HepG2 (cell line): ENCODE measurements around the gene PLEKHA8. TPM values are rescaled to one million over a fixed set of nuclear protein-coding genes. Genes with fewer than 3 reads are reported as not detected.

ENCODE experiments used
- ARID4A ChIP-seq: sonication (generic); formaldehyde crosslinking; IDR thresholded peaks from 2 replicates; pipeline ENCODE4 v1.5.0; 2020; ENCODE audit warnings: mild to moderate bottlenecking, missing genetic modification reagents, borderline replicate concordance
- ATF1 ChIP-seq: IDR thresholded peaks from 2 replicates; pipeline ENCODE4 v1.6.1; 2016; ENCODE audit warnings: mild to moderate bottlenecking, control low read depth
- CBX2 ChIP-seq, 2 experiments: fragments of 200-600 bp in 1 of 2; sonication (generic); formaldehyde crosslinking in 1 of 2; IDR thresholded peaks; 2 replicates each; pipeline versions ENCODE4 v1.7.0 to v1.8.1; 2018 to 2022; ENCODE audit warnings: low read depth in 2 of 2, low read length in 1 of 2, mild to moderate bottlenecking in 1 of 2, missing genetic modification reagents in 1 of 2
- FOSL1 ChIP-seq: sonication (generic); formaldehyde crosslinking; IDR thresholded peaks from 2 replicates; pipeline ENCODE4 v1.9.0; 2021; ENCODE audit warnings: missing genetic modification reagents, borderline replicate concordance
- GPN1 ChIP-seq: sonication (generic); formaldehyde crosslinking; IDR thresholded peaks from 2 replicates; pipeline ENCODE4 v1.5.1; 2020; ENCODE audit warnings: missing genetic modification reagents, borderline replicate concordance
- JUN ChIP-seq: sonication (generic); formaldehyde crosslinking; IDR thresholded peaks from 2 replicates; pipeline ENCODE4 v1.4.0; 2020; ENCODE audit warnings: mild to moderate bottlenecking, missing genetic modification reagents
- NFRKB ChIP-seq: fragments of 450-650 bp; IDR thresholded peaks from 2 replicates; pipeline ENCODE4 v1.6.1; 2017
- RCOR2 ChIP-seq: IDR thresholded peaks from 2 replicates; pipeline ENCODE4 v1.6.1; 2016; ENCODE audit warnings: missing biosample characterization, missing genetic modification reagents
- RORA ChIP-seq: sonication (generic); formaldehyde crosslinking; IDR thresholded peaks from 2 replicates; pipeline ENCODE4 v1.5.0; 2020; ENCODE audit warnings: mild to moderate bottlenecking, missing genetic modification reagents, moderate library complexity
- ZBTB40 ChIP-seq, 2 experiments: fragments of 450-650 bp in 1 of 2; sonication (generic) in 1 of 2; formaldehyde crosslinking in 1 of 2; IDR thresholded peaks; 2 replicates each; pipeline versions ENCODE4 v1.6.1 to v1.8.0; 2016 to 2022; ENCODE audit warnings: antibody characterized with exemption in 1 of 2, mild to moderate bottlenecking in 1 of 2, missing genetic modification reagents in 1 of 2
- ZFP90 ChIP-seq: sonication (generic); formaldehyde crosslinking; IDR thresholded peaks from 2 replicates; pipeline ENCODE4 v1.8.0; 2022; ENCODE audit warnings: missing genetic modification reagents, mild to moderate bottlenecking, inconsistent platforms, borderline replicate concordance
- ZNF24 ChIP-seq: fragments of 450-650 bp; IDR thresholded peaks from 2 replicates; pipeline ENCODE4 v1.6.1; 2017; ENCODE audit warnings: antibody characterized with exemption, mild to moderate bottlenecking
- ZZZ3 ChIP-seq: sonication (generic); formaldehyde crosslinking; IDR thresholded peaks from 2 replicates; pipeline ENCODE4 v1.4.0; 2020; ENCODE audit warnings: missing genetic modification reagents, mild to moderate bottlenecking, borderline replicate concordance
- polyA plus RNA-seq, 8 experiments: library from polyadenylated mRNA; depleted of rRNA in 3 of 8; stranded (reverse) in 7 of 8; unstranded in 1 of 8; fragments of >200 nt; fragmentation: Illumina TruSeq in 4 of 8; extraction: Trizol in 4 of 8; gene quantifications; 2 replicates each; pipeline versions ENCODE4 v1.2.1 to v1.2.3, GENCODE V29; 2011 to 2016; ENCODE audit warnings: low read depth in 4 of 8, missing spikeins in 1 of 8, mixed read lengths in 1 of 8; ENCODE audit not compliant: insufficient read depth in 1 of 8
- total RNA-seq, 5 experiments: library from RNA; depleted of rRNA; stranded (reverse); fragments of >200 nt; fragmentation: Illumina TruSeq; extraction: Trizol; gene quantifications; 2 replicates each; pipeline ENCODE4 v1.2.3, GENCODE V29; 2016; ENCODE audit warnings: low read depth in 1 of 5

PLEKHA8 gene
- total and polyA plus RNA-seq, 2 of the 13 experiments (the other 11 are each of a cell fraction or from before 2014, with no cell fraction given), result 12.5 to 26.4 TPM

GRCh38 chr7:29987811-29988317 is 40.3 kb upstream of the PLEKHA8 start (continued):
- TF ChIP-seq CBX2 (IDR thresholded peaks at IDR 0.05; ENCODE audit: low read depth, low read length) (no peak), CBX2 (CRISPR knock-in tag; IDR thresholded peaks at IDR 0.05; ENCODE audit: low read depth) (no peak), NFRKB (no peak), RCOR2 (CRISPR knock-in tag) (no peak), ATF1 (CRISPR knock-in tag) (no peak; the same call in 1 of the 2 replicates), ZZZ3 (CRISPR knock-in tag) (no peak), ZNF24 (peak; percentile 82; the same call in 1 of the 2 replicates), ARID4A (CRISPR knock-in tag) (no peak), ZFP90 (CRISPR knock-in tag) (no peak), JUN (CRISPR knock-in tag) (no peak), ZBTB40 (IDR thresholded peaks at IDR 0.05) (no peak), ZBTB40 (CRISPR knock-in tag; IDR thresholded peaks at IDR 0.05) (no peak), FOSL1 (CRISPR knock-in tag) (peak; percentile 92), GPN1 (no peak), RORA (CRISPR knock-in tag) (no peak)
